GM19025 (cell line): Measurements from ENCODE around the gene MLN.

Experiments used
- ATAC-seq: cut with Tn5 transposase; IDR thresholded peaks from one replicate; pipeline ENCODE4 v1.9.1; 2021; ENCODE audit warnings: mild to moderate bottlenecking, low read depth, moderate library complexity; ENCODE audit not compliant: unreplicated experiment

Gene MLN

DNA sequence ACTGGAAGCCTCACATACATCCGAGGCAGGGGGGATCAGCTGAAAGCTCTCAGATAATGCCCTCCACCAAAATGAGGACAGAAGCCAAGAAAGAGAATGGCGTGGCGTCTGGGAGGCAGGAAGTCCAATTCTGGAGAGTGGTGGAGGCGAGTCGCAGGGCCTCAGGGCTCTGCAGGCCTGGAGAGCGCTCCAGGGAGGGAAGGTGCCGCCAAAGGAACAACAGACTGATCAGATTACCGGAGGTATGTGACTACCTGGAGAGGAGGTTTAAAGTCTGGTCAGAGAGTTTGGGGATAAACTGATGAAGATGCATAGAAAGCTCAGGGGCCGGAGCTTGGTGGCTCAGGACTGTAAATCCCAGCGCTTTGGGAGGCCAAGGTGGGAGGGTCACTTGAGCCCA lies 45.9 kb downstream of the MLN start:
- no peak for ATAC-seq

DNA sequence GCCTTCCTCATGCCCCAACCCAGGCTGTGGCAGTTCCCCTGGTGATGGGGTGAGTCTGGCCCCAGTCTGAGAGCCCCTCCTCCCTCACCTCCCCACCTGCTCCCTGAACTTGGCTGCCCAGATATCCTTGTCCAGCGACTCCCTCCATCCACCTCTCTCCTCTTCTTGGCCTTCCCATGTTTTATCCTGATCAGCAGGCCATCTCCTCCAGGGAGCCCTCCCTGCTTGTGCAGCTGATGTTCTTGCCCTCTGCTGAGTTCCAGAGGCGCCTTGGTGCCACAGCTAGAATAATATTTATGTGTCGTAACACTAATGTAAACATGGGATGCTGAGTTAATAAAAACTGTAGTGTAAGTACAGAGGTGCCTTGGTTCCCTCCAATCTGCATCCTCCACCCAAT lies 46.7 kb downstream of the MLN start:
- no peak for ATAC-seq

- no peak for ATAC-seq
These were observed 47.4 kb downstream of the MLN start for GRCh38 chr6:33756211-33756954.

DNA sequence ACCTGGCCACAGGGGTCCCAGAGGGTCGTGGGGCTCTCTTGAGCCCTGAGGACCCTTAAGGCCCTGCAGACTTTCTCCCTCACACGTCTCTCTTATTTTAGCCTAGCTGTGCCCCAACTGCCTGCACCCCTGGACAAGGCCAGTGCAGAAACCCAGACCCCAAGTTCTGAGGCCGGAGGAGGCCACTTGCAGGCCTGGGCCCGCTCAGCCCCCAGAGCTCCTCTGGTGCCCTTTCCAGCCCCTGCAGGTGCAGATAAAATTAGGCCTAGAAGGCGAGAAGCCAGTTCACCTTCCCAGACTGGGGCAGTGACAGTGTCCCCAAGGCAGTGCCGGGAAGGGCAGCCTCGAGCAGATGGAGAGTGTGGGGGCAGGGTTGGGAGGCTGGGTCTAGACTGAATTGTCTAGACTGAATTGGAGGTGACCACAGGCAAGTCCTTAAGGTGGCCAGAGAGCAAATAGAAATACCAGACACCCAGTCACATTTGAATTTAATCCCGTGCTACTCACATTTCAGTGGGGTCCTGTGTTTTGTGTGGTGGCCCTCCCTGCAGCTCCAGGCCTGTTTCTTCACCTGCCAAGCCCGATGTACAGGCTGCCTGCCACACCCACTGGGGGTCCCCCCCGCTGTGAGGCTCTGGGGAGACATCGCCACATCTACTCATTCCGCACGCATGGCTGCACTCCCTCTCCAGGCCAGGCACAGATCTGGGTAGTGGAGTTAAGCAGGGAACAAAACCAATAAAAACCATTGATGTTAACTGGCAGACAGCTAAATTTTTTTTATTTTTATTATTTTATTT lies 48.5 kb downstream of the MLN start:
- ATAC-seq = no peak

GRCh38 chr6:33754222-33754621 lies 49.6 kb downstream of the MLN start:
- ATAC-seq = no peak

DNA sequence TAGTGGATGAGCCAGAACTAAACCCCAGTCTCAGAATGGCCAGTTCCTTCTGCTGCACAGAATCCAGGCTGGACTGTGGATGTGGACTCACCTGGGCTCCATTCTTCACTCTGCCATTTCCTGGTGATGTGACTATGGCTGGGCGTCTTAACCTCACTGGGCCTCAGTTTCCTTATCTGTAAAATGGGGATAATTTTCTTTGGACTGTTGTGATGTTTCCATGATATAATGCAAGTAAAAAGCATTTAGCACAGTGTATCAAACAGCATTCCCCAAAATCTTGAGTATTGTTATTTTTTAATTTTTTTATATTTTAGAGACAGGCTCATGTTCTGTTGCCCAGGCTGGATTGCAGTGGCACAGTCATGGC lies 51.2 kb downstream of the MLN start:
- no peak for ATAC-seq

GRCh38 chr6:33751771-33752645 lies 51.8 kb downstream of the MLN start:
- no peak for ATAC-seq

DNA sequence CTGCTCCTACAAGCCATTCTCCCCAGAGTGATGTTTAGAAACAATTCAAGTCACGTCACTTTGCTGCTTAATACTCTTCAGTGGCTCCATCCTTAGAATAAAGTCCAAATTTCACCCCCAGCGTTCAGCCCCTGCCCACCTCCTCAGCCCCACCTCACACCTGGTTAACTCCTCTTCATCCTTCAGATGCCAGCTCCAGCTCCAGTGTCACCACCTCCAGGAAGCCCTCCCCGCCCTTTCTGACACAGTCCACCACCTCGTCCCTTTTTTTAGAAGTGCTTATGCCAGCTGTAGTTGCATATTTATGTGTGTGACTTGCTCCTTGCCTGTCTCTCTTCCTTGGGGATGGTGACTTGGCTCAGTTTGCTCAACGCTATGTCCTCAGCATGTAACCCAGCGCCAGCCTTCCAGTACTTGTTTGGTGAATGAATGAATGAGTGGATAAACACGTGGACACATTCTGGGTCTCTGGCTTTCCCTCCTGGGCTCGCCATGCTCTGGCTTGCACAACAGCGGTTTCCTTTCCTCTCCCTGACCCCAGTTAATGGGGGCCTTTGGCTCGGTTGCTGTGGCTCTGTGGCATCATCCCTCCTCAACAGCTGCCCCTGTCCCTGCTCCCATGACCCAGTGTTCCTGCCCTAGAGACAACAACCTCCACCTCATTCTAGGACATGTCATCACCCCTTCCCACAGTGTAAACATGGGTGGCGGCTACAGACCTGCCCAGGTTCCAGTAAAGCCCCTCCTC lies 53.4 kb downstream of the MLN start:
- no peak for ATAC-seq

DNA sequence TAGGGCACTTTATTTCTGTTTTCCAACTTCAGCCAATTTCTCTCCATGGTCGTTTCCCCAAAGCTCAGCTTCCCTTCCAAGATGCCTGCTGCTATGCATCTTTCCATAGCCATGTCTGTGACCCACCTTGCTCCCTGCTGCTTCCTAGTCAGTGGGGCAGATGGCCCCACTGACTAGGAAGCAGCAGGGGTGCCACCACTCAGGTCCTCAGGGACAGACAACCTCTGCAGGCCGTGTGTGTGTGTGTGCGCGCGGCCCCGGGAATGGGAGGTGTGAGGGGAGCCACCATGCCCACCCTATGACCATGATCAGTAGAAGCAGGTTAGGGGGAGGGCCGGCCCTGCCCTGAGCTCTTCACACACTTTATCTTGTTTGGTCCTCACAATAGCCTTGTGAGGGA lies 54.4 kb downstream of the MLN start:
- no peak for ATAC-seq

DNA sequence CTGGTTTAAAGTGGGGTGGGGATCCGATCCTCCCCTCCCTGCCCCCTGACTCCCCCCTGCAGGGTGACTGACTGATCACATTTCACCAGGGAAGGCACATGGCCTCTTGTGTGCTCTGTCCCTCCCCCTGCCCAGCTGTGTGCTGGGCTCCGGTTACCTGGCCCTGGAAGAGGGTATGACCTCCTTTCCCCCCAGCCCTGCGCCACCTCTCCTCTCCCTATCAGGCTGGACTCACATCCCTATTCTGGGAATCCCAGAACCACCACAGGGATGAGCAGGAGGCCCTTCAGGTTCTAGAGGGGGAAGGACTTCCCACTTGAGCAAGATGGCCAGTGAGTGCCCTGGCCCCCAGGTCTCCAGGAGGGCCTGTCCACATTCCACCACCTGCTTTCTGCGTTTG lies 55.0 kb downstream of the MLN start:
- no peak for ATAC-seq

GRCh38 chr6:33747823-33748222 lies 56.0 kb downstream of the MLN start:
- no peak for ATAC-seq

DNA sequence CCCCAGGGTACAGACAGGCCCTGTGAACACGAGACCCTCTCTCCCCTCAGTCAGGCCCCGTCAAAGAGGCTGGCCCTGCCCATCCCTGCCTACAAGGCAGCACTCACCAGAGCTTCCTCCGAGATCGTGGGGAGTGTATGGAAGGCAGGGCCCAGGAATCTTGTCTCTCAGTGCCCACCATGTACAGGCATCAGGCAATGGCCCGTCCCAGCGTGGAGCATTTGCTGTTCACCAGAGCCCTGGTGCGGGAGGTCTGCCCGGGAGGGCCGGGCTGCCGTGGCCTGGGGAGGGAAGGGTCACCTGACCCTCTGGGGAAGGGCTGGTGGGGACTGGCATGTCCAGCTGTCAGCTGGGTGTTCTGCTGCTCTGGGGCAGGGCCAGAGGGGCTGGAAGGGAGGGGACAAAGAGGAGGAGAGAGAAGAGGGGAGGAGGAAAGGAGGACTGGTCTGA lies 57.1 kb downstream of the MLN start, which contains the start of gene IP6K3:
Gene IP6K3 (minus strand): TSS at position 255 of the 450 bp plus-strand sequence. CDS start 11,429 bp downstream, outside the sequence.
- ATAC-seq = no peak

DNA sequence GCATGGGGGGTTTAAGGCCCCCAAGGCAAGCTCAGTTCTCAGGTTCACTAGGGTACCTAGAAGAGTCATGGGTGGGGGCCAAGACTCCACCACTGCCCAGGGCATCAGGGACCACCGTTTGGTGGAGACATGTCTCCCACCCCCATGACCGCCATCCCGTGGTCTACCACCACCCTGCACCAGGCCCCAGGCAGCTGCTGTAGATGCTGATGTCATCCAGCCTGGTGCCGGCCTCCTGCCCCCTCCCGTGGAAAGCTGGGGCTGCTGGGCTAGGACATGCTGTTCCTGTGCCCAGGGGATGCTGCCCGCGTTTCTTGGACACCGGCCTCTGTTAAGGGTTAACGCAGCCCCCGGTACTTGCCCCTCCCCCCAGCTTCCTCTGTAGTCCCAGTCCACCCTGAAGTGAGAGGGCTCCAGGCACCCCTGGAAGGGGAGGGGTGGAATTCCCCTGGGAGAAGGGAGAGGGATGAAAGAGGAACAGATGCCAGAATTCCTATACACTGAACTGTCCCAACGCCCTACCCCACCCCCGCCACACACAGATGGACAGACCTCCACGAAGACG lies 57.7 kb downstream of the MLN start:
- no peak for ATAC-seq

- ATAC-seq = no peak
These were observed 58.3 kb downstream of the MLN start for GRCh38 chr6:33745548-33745947.

DNA sequence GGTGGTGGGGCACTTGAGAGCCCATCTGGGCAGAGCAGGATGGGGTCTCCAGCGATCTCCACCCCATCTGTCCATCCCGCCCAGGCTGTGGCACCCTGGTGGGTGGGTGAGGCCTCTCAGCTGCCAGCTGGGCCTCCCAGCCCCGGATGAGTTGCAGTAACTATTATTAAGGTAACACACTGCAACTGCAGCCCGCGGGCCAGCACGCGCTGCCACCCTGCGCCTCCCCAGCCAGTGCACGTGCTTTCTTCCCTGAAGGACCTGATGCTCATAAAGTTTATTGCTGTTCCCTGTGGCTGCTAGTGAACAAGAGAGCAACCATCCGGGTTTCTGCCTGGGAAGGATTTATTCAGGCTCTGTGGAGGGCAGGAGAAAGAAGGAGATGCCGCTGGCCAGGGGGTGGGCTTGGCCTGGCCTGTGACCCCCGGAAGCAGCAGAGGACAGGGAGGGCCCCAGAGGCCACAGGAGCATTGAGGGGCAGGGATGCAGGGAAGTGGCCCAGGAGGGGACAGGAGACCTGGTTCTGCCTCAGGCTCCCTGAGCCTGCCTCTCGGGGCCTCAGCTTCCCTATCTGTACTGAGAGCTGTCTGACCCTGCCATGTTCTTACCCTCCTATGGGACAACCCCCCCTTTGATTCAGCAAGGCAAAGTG lies 58.8 kb downstream of the MLN start:
- no peak for ATAC-seq
